GM19238 (cell line): ENCODE data around the gene CFAP69.
"Not testable (repeated sequence)": the region's sequence is repeated elsewhere in the genome, so short reads cannot be mapped to it uniquely, and the experiment has no call there.

Source experiments
- DNase-seq: peaks from one replicate; pipeline ENCODE4 v3.0.0; 2011; ENCODE audit warnings: low spot score; ENCODE audit not compliant: insufficient read length

Gene CFAP69

GRCh38 chr7:90230834-90231233 is 14.1 kb upstream of the CFAP69 start:
- no peak for DNase-seq

DNA sequence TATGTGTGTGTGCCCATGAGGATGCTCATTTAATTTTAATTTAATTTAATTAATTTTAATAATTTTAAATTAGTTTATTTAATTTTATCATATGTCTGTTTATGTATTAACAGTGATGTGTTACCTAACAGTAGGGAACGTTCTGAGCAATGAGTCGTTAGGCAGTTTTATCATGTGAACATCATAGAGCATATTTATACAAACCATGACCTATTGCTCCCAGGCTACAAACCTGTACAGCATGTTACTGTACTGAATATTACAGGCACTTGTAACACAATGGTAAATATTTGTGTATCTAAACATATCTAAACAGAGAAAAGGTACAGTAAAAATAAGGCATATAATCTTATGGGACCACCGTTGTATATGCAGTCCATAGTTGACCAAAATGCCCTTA is 13.7 kb upstream of the CFAP69 start:
- no peak for DNase-seq

- DNase-seq: no peak
Measured at GRCh38 chr7:90232430-90232829, 12.5 kb upstream of the CFAP69 start.

- no peak for DNase-seq
Measured at GRCh38 chr7:90233569-90233968, 11.4 kb upstream of the CFAP69 start.

GRCh38 chr7:90236721-90237289 is 8.2 kb upstream of the CFAP69 start:
- no peak for DNase-seq

GRCh38 chr7:90238022-90238421 is 7.0 kb upstream of the CFAP69 start:
- no peak for DNase-seq

DNA sequence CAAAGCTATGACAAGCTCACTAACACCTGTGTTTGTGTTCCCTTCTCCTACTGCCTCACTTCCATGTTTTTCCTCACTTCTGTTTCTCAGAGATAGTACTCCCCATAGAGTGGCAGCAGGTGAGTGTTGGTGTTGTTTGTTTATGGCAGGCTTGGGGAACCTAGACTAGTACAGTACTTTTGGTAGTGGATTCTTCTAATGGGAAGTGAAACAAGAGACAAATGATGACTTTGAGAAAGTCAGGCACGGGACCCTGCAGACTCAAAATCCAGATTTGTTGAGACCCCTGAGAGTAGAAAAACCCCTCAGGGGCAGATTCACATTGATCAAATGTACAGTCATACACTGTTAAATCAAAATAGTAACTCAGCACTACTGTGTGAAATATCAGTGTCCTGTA is 6.4 kb upstream of the CFAP69 start:
- no peak for DNase-seq

DNA sequence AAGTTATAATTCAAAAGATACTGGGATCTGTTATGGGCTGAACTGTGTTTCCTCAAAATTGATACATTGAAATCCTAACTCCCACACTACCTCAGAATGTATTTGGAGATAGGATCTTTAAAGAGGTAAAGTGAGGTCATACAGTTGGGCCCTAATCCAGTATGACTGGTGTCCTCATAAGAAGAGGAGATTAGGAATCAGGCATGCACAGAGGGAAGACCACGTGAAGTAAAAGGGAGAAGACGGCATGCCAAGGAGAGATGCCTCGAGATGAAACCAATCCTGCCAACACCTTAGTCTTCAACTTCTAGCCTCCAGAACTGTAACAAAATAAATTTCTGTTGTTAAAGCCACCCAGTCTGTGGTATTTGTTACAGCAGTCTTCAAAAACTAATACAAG is 5.9 kb upstream of the CFAP69 start:
- DNase-seq: no peak

GRCh38 chr7:90239625-90240228 is 5.2 kb upstream of the CFAP69 start:
- no peak for DNase-seq

DNA sequence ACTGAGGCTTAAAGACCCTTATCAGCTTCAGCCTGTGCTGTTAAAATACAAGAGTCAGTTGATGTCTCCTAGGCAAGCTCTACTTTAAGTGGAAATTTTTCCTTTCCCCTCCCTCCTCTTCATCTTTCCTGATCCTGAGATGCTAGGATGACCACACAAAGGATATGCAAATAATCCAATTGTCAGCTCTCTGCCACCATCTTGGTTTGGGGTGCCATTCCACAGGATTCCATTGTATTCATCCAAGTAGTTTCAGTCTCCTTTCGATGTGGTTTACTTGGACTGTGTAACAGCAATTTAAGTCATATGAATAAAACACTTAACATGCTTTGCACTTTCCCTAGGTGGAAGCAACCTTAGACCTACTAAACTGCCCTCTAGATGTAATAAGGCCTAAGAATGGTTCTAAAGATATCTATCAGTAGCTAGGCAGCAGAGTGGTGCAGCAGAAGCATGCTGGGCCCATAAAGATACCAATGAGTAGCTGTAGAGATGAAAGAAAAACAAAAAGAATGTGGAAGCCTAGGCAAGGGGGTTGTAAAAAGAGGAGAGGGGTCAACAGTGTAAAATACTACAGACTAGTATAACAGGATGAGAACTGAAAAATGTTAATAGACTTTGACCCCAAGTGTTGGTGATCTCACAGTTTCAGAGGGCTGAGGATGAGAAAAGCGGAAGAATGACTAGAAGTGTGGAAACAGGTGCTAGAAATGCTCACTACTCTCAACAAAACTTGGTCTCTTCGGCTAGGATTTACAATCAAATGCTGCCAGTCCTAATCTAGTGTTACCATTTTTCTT is 2.4 kb upstream of the CFAP69 start:
- peak; percentile 5 for DNase-seq

DNA sequence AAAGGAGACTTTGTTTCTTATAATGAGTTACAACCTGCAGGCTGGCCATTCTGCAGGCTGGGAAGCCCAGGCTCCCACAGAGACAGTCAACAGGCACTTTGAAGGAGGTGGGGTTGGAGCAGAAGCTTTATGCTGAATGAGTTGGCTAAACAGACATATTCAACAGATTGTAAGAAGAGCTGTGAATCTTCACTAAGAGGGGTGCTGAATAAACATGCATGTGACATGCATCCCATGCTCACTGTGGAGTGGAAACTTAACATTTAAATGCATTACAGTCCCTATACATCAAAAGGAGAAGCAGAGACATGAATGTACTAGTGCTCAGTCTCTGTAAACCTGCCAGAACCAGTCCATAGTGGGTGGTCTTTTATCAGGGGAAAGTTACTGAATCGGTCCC is 1.4 kb upstream of the CFAP69 start:
- no peak for DNase-seq

GRCh38 chr7:90244565-90244908 is 437 bp upstream of the CFAP69 start:
- no peak for DNase-seq

GRCh38 chr7:90246171-90246570 is 1.2 kb downstream of the CFAP69 start:
- no peak for DNase-seq

- DNase-seq: no peak
Measured at GRCh38 chr7:90248706-90249105, 3.7 kb downstream of the CFAP69 start.

DNA sequence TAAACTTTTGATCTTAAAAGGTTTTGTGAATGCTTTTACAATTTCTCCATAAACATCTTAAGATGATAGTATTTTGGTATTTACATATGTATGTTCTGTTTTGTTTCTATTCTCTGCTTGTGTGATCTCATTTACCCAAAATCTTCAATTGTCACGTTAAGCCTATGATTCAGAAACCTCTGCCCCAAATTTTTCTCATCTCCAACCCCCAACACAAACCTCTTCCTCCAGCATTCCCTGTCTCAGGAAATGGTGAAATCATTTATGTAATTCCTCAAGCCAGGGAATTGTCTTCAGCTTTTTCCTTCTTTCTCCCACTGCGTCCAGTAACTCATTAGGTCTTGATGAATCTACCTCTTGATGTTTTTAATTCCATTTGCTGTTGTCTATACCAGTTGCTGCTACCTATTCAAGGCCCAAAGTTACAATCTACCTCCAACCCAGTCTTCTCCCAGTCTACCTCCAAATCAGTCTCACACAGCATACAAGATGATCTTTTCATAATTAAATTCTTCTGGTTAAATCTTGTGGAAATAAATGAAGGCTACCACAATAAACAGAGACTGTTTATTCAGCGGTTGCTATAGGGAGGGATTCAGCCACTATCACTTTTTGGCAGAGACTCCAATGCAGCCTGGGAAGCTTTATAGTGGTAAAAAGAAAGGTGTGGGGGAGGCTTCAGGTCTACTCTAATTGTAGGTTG is 5.8 kb downstream of the CFAP69 start:
- DNase-seq: no peak

GRCh38 chr7:90251304-90251635 is 6.3 kb downstream of the CFAP69 start:
- DNase-seq: no peak

DNA sequence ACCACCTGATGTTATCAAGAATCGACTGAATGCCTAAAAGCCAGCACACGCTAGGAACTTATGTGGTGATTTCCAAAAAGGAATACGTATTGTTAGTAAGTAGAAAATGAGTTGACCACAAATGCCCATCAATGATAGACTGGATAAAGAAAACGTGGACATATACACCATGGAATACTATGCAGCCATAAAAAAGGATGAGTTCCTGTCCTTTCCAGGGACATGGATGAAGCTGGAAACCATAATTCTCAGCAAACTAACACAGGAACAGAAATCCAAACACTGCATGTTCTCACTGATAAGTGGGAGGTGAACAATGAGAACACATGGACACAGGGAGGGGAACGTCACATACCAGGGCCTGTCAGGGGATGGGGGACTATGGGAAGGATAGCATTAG is 11.0 kb downstream of the CFAP69 start:
- DNase-seq: not testable (repeated sequence)

DNA sequence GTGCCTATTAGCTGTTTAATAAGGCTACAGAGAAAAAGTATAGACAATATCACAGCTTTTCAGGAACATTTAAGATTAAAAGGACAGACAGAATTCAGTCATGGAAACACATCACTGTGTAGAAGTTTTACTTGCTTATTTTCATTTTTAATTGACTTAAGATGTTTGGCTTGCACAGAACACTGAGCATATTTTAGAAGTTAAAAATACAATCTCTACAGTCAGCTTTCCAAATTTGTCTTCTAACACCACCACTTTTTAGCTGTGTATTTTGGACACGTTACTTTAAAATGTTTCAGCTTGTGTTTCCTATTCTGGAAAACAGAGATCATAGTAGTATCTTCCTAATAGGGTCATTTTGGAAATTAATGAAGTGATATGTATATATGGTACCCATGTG is 11.8 kb downstream of the CFAP69 start:
- no peak for DNase-seq

GRCh38 chr7:90261441-90261840 is 16.5 kb downstream of the CFAP69 start:
- no peak for DNase-seq

DNA sequence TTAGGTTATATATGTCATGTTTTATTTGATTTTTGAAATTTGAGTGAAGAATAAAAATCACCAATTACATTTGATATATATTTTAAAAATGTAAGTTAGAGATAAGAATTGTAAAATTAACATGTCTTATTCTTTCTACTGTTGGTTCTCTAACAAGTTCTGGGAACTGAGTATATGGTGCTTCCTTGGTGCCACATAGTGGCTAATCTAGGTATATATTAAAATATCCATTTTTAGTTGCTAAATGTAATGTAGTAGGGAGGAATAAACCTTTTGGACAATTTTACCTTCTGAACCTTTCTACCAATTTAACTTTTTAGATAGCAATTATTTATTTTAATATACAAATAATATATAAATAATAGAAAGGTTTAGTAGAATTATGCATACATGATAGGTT is 17.5 kb downstream of the CFAP69 start:
- no peak for DNase-seq

DNA sequence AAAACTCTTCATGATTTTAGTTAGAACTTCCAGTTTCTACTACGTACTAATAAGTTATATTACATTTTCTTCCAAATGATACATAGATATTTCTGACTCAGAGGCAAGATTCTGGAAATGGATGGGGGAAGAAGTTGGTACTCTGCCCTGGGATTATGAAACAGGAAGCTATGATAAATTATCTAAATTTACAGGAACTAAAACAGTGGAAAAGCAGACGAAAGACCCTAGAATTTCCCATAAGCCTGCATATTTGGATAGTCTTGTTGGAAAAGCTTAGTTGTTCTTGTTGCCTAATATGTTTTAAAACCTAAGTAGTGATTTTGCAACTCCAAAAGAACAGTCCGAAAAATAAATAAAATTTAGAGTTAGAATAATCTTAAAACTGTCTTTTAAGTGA is 21.8 kb downstream of the CFAP69 start:
- DNase-seq: no peak

DNA sequence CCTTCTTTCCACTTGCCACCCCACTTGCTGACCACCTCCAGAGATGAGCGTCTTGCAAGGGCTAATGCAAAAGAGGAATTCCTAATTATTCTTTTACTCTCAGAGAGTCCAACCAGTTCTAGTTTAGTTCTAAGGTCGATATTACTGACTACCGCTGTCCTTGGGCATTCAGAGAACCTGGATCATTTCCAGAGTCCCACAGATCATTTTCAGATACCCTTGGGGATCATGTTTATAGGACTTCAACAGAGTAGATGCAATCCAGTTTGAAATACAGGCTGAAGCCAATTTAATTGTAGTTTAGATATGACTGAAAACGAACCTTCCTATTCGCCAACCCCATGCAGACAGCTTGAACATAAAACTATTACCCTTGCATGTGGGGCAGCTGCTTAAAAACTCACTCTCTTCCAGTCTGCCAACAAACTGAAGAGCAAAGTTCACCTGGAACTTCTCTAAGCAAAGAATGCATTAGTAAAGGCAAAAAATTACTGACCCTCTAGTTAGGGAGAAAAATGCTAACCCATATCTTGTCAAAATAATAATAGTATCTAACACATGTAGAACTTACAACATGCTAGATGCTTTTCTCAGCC is 22.4 kb downstream of the CFAP69 start:
- DNase-seq: no peak
